ENCODE results near the gene C1orf226.
"Not testable (repeated sequence)": the region's sequence is repeated elsewhere in the genome, so short reads cannot be mapped to it uniquely, and the experiment has no call there.

The C1orf226 gene

GRCh38 chr1:162381383-162381782 is at the start of gene C1orf226:
TSS of gene C1orf226 (plus strand) at chr1:162381728. CDS start at chr1:162381902, 174 bp downstream.
- TF ChIP-seq POLR2A (IDR thresholded peaks at IDR 0.05; ENCODE audit: low read depth, low read length) = no peak
- FAIRE-seq (no peak), DNase-seq (ENCODE audit: insufficient read length, low spot score) (peak; percentile 52)

- DNase-seq (ENCODE audit: insufficient read length, low spot score) (no peak), FAIRE-seq (no peak)
- no peak for TF ChIP-seq POLR2A (IDR thresholded peaks at IDR 0.05; ENCODE audit: low read depth, low read length)
Observed at GRCh38 chr1:162333991-162334390, 47.5 kb upstream of the C1orf226 start.

- DNase-seq (ENCODE audit: insufficient read length, low spot score) (no peak), FAIRE-seq (no peak)
- TF ChIP-seq POLR2A (IDR thresholded peaks at IDR 0.05; ENCODE audit: low read depth, low read length) = no peak
Observed at GRCh38 chr1:162335126-162335525, 46.4 kb upstream of the C1orf226 start.

GRCh38 chr1:162336621-162337285 is 44.8 kb upstream of the C1orf226 start:
- FAIRE-seq (no peak), DNase-seq (ENCODE audit: insufficient read length, low spot score) (no peak)
- TF ChIP-seq POLR2A (IDR thresholded peaks at IDR 0.05; ENCODE audit: low read depth, low read length) = no peak

- FAIRE-seq = no peak
Observed at GRCh38 chr1:162342452-162342983, 39.0 kb upstream of the C1orf226 start.

GRCh38 chr1:162343470-162343869 is 38.1 kb upstream of the C1orf226 start:
- no peak for FAIRE-seq
- TF ChIP-seq POLR2A (IDR thresholded peaks at IDR 0.05; ENCODE audit: low read depth, low read length) = no peak
- no peak for DNase-seq (ENCODE audit: insufficient read length, low spot score)

More at GRCh38 chr1:162342452-162342983, 39.0 kb upstream of the C1orf226 start:
- no peak for DNase-seq (ENCODE audit: insufficient read length, low spot score)
- TF ChIP-seq POLR2A (IDR thresholded peaks at IDR 0.05; ENCODE audit: low read depth, low read length) = no peak

- no peak for DNase-seq (ENCODE audit: insufficient read length, low spot score)
- no peak for FAIRE-seq
- no peak for TF ChIP-seq POLR2A (IDR thresholded peaks at IDR 0.05; ENCODE audit: low read depth, low read length)
Observed at GRCh38 chr1:162347281-162347680, 34.2 kb upstream of the C1orf226 start.

- TF ChIP-seq POLR2A (IDR thresholded peaks at IDR 0.05; ENCODE audit: low read depth, low read length) = no peak
- FAIRE-seq (no peak), DNase-seq (ENCODE audit: insufficient read length, low spot score) (peak; percentile 54)
Observed at GRCh38 chr1:162349635-162350330, 31.7 kb upstream of the C1orf226 start.

- DNase-seq (ENCODE audit: insufficient read length, low spot score) (no peak), FAIRE-seq (no peak)
- no peak for TF ChIP-seq POLR2A (IDR thresholded peaks at IDR 0.05; ENCODE audit: low read depth, low read length)
Observed at GRCh38 chr1:162351246-162351842, 30.2 kb upstream of the C1orf226 start.

GRCh38 chr1:162351874-162352273 is 29.7 kb upstream of the C1orf226 start:
- not testable (repeated sequence) for DNase-seq (ENCODE audit: insufficient read length, low spot score); FAIRE-seq

- no peak for TF ChIP-seq POLR2A (IDR thresholded peaks at IDR 0.05; ENCODE audit: low read depth, low read length)
- no peak for DNase-seq (ENCODE audit: insufficient read length, low spot score)
- FAIRE-seq = no peak
Observed at GRCh38 chr1:162353078-162353477, 28.4 kb upstream of the C1orf226 start.

GRCh38 chr1:162353702-162354101 is 27.8 kb upstream of the C1orf226 start:
- DNase-seq (ENCODE audit: insufficient read length, low spot score) (no peak), FAIRE-seq (no peak)
- no peak for TF ChIP-seq POLR2A (IDR thresholded peaks at IDR 0.05; ENCODE audit: low read depth, low read length)

- FAIRE-seq = no peak
- peak; percentile 61 for DNase-seq (ENCODE audit: insufficient read length, low spot score)
- TF ChIP-seq POLR2A (IDR thresholded peaks at IDR 0.05; ENCODE audit: low read depth, low read length) = no peak
Observed at GRCh38 chr1:162357681-162358266, 23.8 kb upstream of the C1orf226 start.

GRCh38 chr1:162358928-162359327 is 22.6 kb upstream of the C1orf226 start:
- no peak for FAIRE-seq
- DNase-seq (ENCODE audit: insufficient read length, low spot score) = no peak
- TF ChIP-seq POLR2A (IDR thresholded peaks at IDR 0.05; ENCODE audit: low read depth, low read length) = no peak
